NCI-H1092 (cell line): ENCODE measurements around the gene HTT-AS.
"Not testable (repeated sequence)": the region's sequence is repeated elsewhere in the genome, so short reads cannot be mapped to it uniquely, and the experiment has no call there.

Source experiments
- DNase-seq: peaks from one replicate; lab custom pipeline; 2025; lab: John Stamatoyannopoulos, UW

HTT-AS gene

GRCh38 chr4:3074078-3074845 is at the start of gene HTT-AS, which contains the start of gene HTT:
TSS of gene HTT-AS (minus strand) at chr4:3074538.
TSS of gene HTT (plus strand) at chr4:3074681. CDS start at chr4:3074826, 145 bp downstream.
- peak; percentile 92 for DNase-seq

- DNase-seq = no peak
These were observed 48.9 kb upstream of the HTT-AS start for GRCh38 chr4:3123181-3123671.

- no peak for DNase-seq
These were observed 47.8 kb upstream of the HTT-AS start for GRCh38 chr4:3122081-3122563.

GRCh38 chr4:3121596-3121995 is 47.3 kb upstream of the HTT-AS start:
- DNase-seq = no peak

- no peak for DNase-seq
These were observed 46.8 kb upstream of the HTT-AS start for GRCh38 chr4:3121110-3121509.

GRCh38 chr4:3119464-3119863 is 45.1 kb upstream of the HTT-AS start:
- no peak for DNase-seq

- no peak for DNase-seq
These were observed 44.0 kb upstream of the HTT-AS start for GRCh38 chr4:3118312-3118711.

GRCh38 chr4:3116955-3117354 is 42.6 kb upstream of the HTT-AS start:
- no peak for DNase-seq

- no peak for DNase-seq
These were observed 41.4 kb upstream of the HTT-AS start for GRCh38 chr4:3115637-3116270.

- no peak for DNase-seq
These were observed 40.0 kb upstream of the HTT-AS start for GRCh38 chr4:3114377-3114776.

- DNase-seq = no peak
These were observed 38.5 kb upstream of the HTT-AS start for GRCh38 chr4:3112609-3113469.

GRCh38 chr4:3112201-3112600 is 37.9 kb upstream of the HTT-AS start:
- no peak for DNase-seq

- no peak for DNase-seq
These were observed 37.1 kb upstream of the HTT-AS start for GRCh38 chr4:3111461-3111860.

- DNase-seq = no peak
These were observed 33.9 kb upstream of the HTT-AS start for GRCh38 chr4:3108211-3108610.

- DNase-seq = no peak
These were observed 33.4 kb upstream of the HTT-AS start for GRCh38 chr4:3107691-3108121.

- DNase-seq = no peak
These were observed 32.9 kb upstream of the HTT-AS start for GRCh38 chr4:3107271-3107670.

GRCh38 chr4:3106339-3107186 is 32.2 kb upstream of the HTT-AS start:
- peak; percentile 17 for DNase-seq

- no peak for DNase-seq
These were observed 24.0 kb upstream of the HTT-AS start for GRCh38 chr4:3098346-3098745.

GRCh38 chr4:3096202-3096601 is 21.9 kb upstream of the HTT-AS start:
- DNase-seq = no peak

- DNase-seq = not testable (repeated sequence)
These were observed 20.4 kb upstream of the HTT-AS start for GRCh38 chr4:3094701-3095100.

GRCh38 chr4:3091464-3091863 is 17.1 kb upstream of the HTT-AS start:
- DNase-seq = no peak
